Activated CD8-positive, alpha-beta T cell treated with anti-CD3 and anti-CD28 coated beads for 36 hours (primary cell): Measurements from ENCODE around the gene HK1. TPM values are rescaled to one million over a fixed set of nuclear protein-coding genes. Genes with fewer than 3 reads are reported as not detected.

Experiments
- ATAC-seq: fragments of 200-7000 bp; cut with Tn5 transposase; one replicate; pipeline ENCODE4 v1.10.0; 2021; ENCODE audit warnings: mild to moderate bottlenecking, moderate library complexity
- CTCF ChIA-PET: fragments of 350-600 bp; sonication (Branson Sonifier 250); formaldehyde crosslinking; loops from one replicate; lab custom pipeline; 2021; ENCODE audit warnings: antibody characterized with exemption; lab: Charles Lee
- POLR2A ChIA-PET: fragments of 350-600 bp; sonication (Branson Sonifier 250); formaldehyde crosslinking; loops from one replicate; lab custom pipeline; 2021; ENCODE audit warnings: antibody characterized with exemption; lab: Charles Lee
- DNase-seq: peaks from one replicate; pipeline ENCODE4 v3.0.0-alpha.2; 2020
- H3K27ac Mint-ChIP-seq: one replicate; pipeline ENCODE4 v1.8.0; 2021; ENCODE audit warnings: mild to moderate bottlenecking, mixed read lengths
- H3K27me3 Mint-ChIP-seq: one replicate; pipeline ENCODE4 v1.8.0; 2021; ENCODE audit warnings: mixed read lengths
- H3K36me3 Mint-ChIP-seq: one replicate; pipeline ENCODE4 v1.8.0; 2021; ENCODE audit warnings: low read depth, mixed read lengths
- H3K4me1 Mint-ChIP-seq: one replicate; pipeline ENCODE4 v1.8.0; 2021; ENCODE audit warnings: low read depth, mixed read lengths
- H3K4me3 Mint-ChIP-seq: one replicate; pipeline ENCODE4 v1.8.0; 2021; ENCODE audit warnings: mild to moderate bottlenecking, moderate library complexity, mixed read lengths
- H3K9me3 Mint-ChIP-seq: one replicate; pipeline ENCODE4 v1.8.0; 2021; ENCODE audit warnings: mixed read lengths
- intact Hi-C: fragments of 100-400 bp; cut with micrococcal nuclease; formaldehyde crosslinking; loops from one replicate; pipeline ENCODE4 v1.10.0; 2022
- total RNA-seq, 2 experiments: library from RNA; stranded (reverse); gene quantifications; one replicate each; pipeline ENCODE4 v1.2.3, GENCODE V29; 2021
- TF ChIP-seq, protein P1 (sequence below): fragments of 200-600 bp; IDR thresholded peaks from one replicate; pipeline ENCODE4 v1.8.0; 2022; ENCODE audit warnings: antibody characterized with exemption, mild to moderate bottlenecking

Gene HK1
- total RNA-seq, 2 experiments from 2014 or later, result 314 to 325 TPM

DNA sequence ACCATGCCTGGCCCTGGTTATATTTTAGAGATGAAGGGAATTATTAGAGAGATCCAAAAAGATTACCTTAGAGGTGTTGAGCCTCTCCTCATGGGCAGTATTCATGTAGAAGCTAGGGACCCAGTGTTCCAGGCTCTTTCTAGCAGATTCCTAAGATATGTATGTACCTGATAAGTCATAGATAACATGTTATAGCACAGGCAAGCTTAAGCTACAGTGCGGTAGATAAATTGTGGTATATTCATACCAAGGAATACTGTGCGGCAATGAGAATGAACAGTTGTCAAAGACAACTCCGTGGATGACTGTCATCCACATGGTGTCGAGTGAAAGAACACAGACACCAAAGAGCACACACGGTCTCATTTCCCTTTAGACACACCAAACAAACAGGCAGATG, 85.4 kb downstream of the HK1 start:
- ChIA-PET POLR2A (interaction anchor here (0.9 to 1.0 kb wide), 2 partner anchors 44 to 50 kb away, joined by 3 to 4 read pairs; no protein-coding TSS in a partner anchor), CTCF (interaction anchor here (0.8 to 1.4 kb wide), 2 partner anchors 22 to 121 kb away, joined by 3 read pairs; no protein-coding TSS in a partner anchor)
- H3K27me3 Mint-ChIP-seq, result no peaks in the 10 kb centered on the region
- TF ChIP-seq, protein P1, sequence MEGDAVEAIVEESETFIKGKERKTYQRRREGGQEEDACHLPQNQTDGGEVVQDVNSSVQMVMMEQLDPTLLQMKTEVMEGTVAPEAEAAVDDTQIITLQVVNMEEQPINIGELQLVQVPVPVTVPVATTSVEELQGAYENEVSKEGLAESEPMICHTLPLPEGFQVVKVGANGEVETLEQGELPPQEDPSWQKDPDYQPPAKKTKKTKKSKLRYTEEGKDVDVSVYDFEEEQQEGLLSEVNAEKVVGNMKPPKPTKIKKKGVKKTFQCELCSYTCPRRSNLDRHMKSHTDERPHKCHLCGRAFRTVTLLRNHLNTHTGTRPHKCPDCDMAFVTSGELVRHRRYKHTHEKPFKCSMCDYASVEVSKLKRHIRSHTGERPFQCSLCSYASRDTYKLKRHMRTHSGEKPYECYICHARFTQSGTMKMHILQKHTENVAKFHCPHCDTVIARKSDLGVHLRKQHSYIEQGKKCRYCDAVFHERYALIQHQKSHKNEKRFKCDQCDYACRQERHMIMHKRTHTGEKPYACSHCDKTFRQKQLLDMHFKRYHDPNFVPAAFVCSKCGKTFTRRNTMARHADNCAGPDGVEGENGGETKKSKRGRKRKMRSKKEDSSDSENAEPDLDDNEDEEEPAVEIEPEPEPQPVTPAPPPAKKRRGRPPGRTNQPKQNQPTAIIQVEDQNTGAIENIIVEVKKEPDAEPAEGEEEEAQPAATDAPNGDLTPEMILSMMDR, result no peak
- peaks cover 28% of the 10 kb centered on the region for H3K4me1 Mint-ChIP-seq
- DNase-seq (no peak), ATAC-seq (no peak)
- no peak overlapping the region for H3K27ac Mint-ChIP-seq
- intact Hi-C loops, result no loop called here
- H3K36me3 Mint-ChIP-seq, result peaks cover 59% of the 10 kb centered on the region
- no peak overlapping the region for H3K4me3 Mint-ChIP-seq
- H3K9me3 Mint-ChIP-seq, result no peaks in the 10 kb centered on the region

DNA sequence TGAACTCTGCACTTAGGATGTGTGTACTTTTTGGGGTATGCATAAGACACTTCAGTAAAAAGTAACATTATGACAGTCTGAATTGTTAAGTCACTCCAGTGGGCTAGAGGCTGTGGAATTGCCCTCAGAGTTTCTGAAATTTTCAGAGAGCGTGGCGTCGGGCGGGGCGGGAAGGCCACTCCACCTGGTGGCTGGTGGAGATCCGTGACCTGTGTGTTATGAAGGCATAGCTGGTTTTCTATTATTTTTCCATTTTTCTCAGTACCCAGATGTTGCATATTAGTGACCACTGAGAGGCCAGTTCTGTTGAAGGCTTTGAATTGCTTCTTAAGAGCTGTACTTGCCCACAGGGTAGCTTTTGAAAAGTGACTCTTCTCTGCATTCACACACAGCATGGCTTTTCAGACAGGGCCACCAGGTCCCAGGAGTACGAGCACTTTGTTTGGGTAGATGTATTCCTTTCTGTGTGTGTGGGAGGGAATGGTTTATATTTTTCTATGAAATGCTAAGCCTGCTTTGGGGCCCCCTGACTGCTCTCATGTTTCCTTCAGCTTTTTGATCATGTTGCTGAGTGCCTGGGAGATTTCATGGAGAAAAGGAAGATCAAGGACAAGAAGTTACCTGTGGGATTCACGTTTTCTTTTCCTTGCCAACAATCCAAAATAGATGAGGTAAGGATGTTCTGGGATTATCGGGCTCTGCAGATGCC, 86.1 kb downstream of the HK1 start:
- TF ChIP-seq, protein P1, result no peak
- intact Hi-C loops, result no loop called here
- ATAC-seq (no peak), DNase-seq (no peak)
- no peak overlapping the region for H3K27ac Mint-ChIP-seq
- no peak overlapping the region for H3K4me3 Mint-ChIP-seq
- ChIA-PET CTCF (interaction anchor here (0.8 kb wide), 1 partner anchor 122 kb away, joined by 3 read pairs; no protein-coding TSS in a partner anchor), POLR2A (interaction anchor here (0.9 to 1.2 kb wide), 3 partner anchors 18 to 51 kb away, joined by 3 to 7 read pairs (median 4); no protein-coding TSS in a partner anchor)
- H3K4me1 Mint-ChIP-seq, result peaks cover 26% of the 10 kb centered on the region
- no peaks in the 10 kb centered on the region for H3K27me3 Mint-ChIP-seq
- peaks cover 61% of the 10 kb centered on the region for H3K36me3 Mint-ChIP-seq
- no peaks in the 10 kb centered on the region for H3K9me3 Mint-ChIP-seq

DNA sequence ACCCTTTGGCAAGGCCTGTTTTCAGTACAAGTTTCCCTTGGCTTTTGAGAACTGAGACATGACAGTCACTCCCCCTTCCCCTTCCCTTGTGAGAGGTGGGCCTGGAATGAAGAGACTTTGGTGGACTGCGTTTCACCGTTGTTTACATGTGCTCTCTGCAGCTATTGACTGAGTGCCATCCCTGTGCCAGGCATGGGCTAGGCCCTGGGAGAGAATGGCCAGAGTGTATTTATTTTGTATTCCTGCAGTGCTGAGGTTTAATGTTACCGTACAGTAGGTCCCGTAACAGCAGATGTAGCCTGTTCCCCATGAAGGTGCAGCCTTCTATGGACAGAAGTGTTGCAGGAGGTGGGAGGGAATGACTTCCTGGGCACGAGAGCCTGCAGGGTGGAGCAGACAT, 88.4 kb downstream of the HK1 start:
- ChIA-PET CTCF (no interaction called here), POLR2A (no interaction called here)
- Mint-ChIP-seq H3K36me3 (peaks cover 64% of the 10 kb centered on the region), H3K4me1 (peaks cover 12% of the 10 kb centered on the region), H3K4me3 (no peak overlapping the region), H3K9me3 (no peaks in the 10 kb centered on the region), H3K27ac (no peak overlapping the region), H3K27me3 (no peaks in the 10 kb centered on the region)
- TF ChIP-seq, protein P1, result no peak
- intact Hi-C loops, result no loop called here
- ATAC-seq (no peak), DNase-seq (no peak)

DNA sequence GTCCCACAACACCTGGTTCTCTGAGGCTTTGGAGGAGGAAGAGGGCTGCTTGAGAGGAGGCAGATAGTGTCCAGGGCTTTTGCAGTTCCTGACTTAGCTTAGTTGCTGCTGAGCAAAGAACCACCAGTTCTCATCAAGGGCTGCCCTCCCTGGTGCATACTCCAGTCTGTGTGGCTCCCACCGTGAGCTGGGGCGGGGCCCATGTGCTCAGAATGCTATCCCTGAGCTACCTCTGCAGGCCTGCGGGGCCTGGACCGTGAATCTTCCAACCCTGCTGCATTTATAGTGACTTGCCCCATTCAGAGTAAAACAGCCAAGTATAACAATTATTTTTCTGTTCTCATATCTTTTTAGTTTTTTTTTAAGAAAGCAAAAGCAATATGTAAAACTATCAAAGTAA, 89.2 kb downstream of the HK1 start:
- intact Hi-C loops, result no loop called here
- CTCF ChIA-PET, result no interaction called here
- Mint-ChIP-seq H3K27ac (no peak overlapping the region), H3K36me3 (peaks cover 69% of the 10 kb centered on the region), H3K4me1 (peaks cover 15% of the 10 kb centered on the region), H3K4me3 (no peak overlapping the region), H3K9me3 (no peaks in the 10 kb centered on the region), H3K27me3 (no peaks in the 10 kb centered on the region)
- ATAC-seq (no peak), DNase-seq (no peak)
- POLR2A ChIA-PET, result no interaction called here
- TF ChIP-seq, protein P1, result no peak
